PC-3 (cell line): ENCODE data around the gene ITLN1. TPM values are rescaled to one million over a fixed set of nuclear protein-coding genes. Genes with fewer than 3 reads are reported as not detected.
"Not testable (repeated sequence)": the region's sequence is repeated elsewhere in the genome, so short reads cannot be mapped to it uniquely, and the experiment has no call there.

Source experiments
- ATAC-seq: fragments of 200-7000 bp; cut with Tn5 transposase; 2 replicates; pipeline ENCODE4 v1.9.1; 2020; ENCODE audit warnings: mild to moderate bottlenecking, moderate library complexity
- Bru-seq: library from RNA; stranded (reverse); fragments of 400-500 nt; gene quantifications from one replicate; lab custom pipeline; 2021; lab: Mats Ljungman, UMichigan
- BruChase-seq, 2 experiments: library from RNA; stranded (reverse); fragments of 400-500 nt; gene quantifications; one replicate each; lab custom pipeline; 2021; lab: Mats Ljungman, UMichigan
- BruUV-seq: library from RNA; stranded (reverse); fragments of 400-500 nt; replicated peaks from 2 replicates; lab custom pipeline; 2021; lab: Mats Ljungman, UMichigan
- CTCF ChIA-PET: fragments of 300-600 bp; sonication (Branson Sonifier 250); formaldehyde crosslinking; loops from one replicate; lab custom pipeline; 2022; ENCODE audit warnings: antibody characterized with exemption; lab: Charles Lee
- POLR2A ChIA-PET: fragments of 300-600 bp; sonication (Branson Sonifier 250); formaldehyde crosslinking; loops from one replicate; lab custom pipeline; 2022; ENCODE audit warnings: antibody characterized with exemption; ENCODE audit not compliant: unreplicated experiment; lab: Charles Lee
- DNase-seq: peaks from one replicate; pipeline ENCODE4 v3.0.0-alpha.2; 2015
- H2AFZ ChIP-seq: fragments of 300-600 bp; sonication (generic); 2 replicates; pipeline ENCODE4 v1.6.0; 2016; ENCODE audit warnings: antibody characterized with exemption, low read length
- H3F3A ChIP-seq: fragments of 300-600 bp; sonication (generic); one replicate; pipeline ENCODE4 v1.6.0; 2017; ENCODE audit warnings: antibody characterized with exemption, low read length, control low read depth, mild to moderate bottlenecking; ENCODE audit not compliant: unreplicated experiment
- H3K27ac ChIP-seq: fragments of 300-600 bp; sonication (generic); 2 replicates; pipeline ENCODE4 v1.5.1; 2016; ENCODE audit warnings: mild to moderate bottlenecking, low read length
- H3K27me3 ChIP-seq: fragments of 300-600 bp; sonication (generic); 2 replicates; pipeline ENCODE4 v1.6.1; 2016; ENCODE audit warnings: low read length, mixed read lengths
- H3K36me3 ChIP-seq: fragments of 300-600 bp; sonication (generic); 2 replicates; pipeline ENCODE4 v1.6.1; 2016; ENCODE audit warnings: low read depth, mixed run types, low read length, mixed read lengths
- H3K4me1 ChIP-seq: fragments of 300-600 bp; sonication (generic); 2 replicates; pipeline ENCODE4 v1.5.1; 2016; ENCODE audit warnings: low read length; ENCODE audit not compliant: insufficient read depth
- H3K4me2 ChIP-seq: fragments of 300-600 bp; sonication (generic); 2 replicates; pipeline ENCODE4 v1.6.0; 2016; ENCODE audit warnings: low read length
- H3K4me3 ChIP-seq: fragments of 300-600 bp; sonication (generic); 2 replicates; pipeline ENCODE4 v1.5.1; 2016; ENCODE audit warnings: mild to moderate bottlenecking, low read length, mixed read lengths
- H3K79me2 ChIP-seq: fragments of 300-600 bp; sonication (generic); 2 replicates; pipeline ENCODE4 v1.6.1; 2017; ENCODE audit warnings: low read length, mixed read lengths
- H3K9ac ChIP-seq: fragments of 300-600 bp; sonication (generic); 2 replicates; pipeline ENCODE4 v1.6.0; 2016; ENCODE audit warnings: mild to moderate bottlenecking, low read length
- H3K9me2 ChIP-seq: fragments of 300-600 bp; sonication (generic); replicated peaks from 2 replicates; pipeline ENCODE4 v1.6.1; 2016; ENCODE audit warnings: mixed run types, low read length, mixed read lengths
- H3K9me3 ChIP-seq: fragments of 300-600 bp; sonication (generic); 2 replicates; pipeline ENCODE4 v1.6.1; 2016; ENCODE audit warnings: low read length, mixed read lengths
- H4K20me1 ChIP-seq: fragments of 300-600 bp; sonication (generic); 2 replicates; pipeline ENCODE4 v1.6.1; 2016; ENCODE audit warnings: low read length, mixed read lengths
- EZH2 ChIP-seq: fragments of 300-600 bp; sonication (generic); IDR thresholded peaks from one replicate; pipeline ENCODE4 v1.6.1; 2017; ENCODE audit warnings: antibody characterized with exemption, mild to moderate bottlenecking, low read length; ENCODE audit not compliant: unreplicated experiment
- EZH2phosphoT487 ChIP-seq: fragments of 300-600 bp; sonication (generic); IDR thresholded peaks from 2 replicates; pipeline ENCODE4 v1.6.1; 2018; ENCODE audit warnings: mild to moderate bottlenecking, antibody characterized with exemption, low read length, borderline replicate concordance
- intact Hi-C: fragments of 100-400 bp; cut with micrococcal nuclease; formaldehyde crosslinking; loops from 2 replicates; pipeline ENCODE4 v1.9.0; 2023
- long read RNA-seq: library from polyadenylated mRNA; unstranded; transcript quantifications from one replicate; pipeline ENCODE4 v2.0.0, GENCODE V29; 2021; ENCODE audit not compliant: unreplicated experiment
- total RNA-seq: library from RNA; depleted of rRNA; stranded (reverse); fragments of >200 nt; gene quantifications from 2 replicates; pipeline ENCODE4 v1.2.3, GENCODE V29; 2014; rRNA removed
- TF ChIP-seq, protein P1 (sequence below): fragments of 300-600 bp; sonication (generic); conservative IDR thresholded peaks from 2 replicates; pipeline ENCODE4 v1.5.1; 2017; ENCODE audit warnings: antibody characterized with exemption, low read depth, mild to moderate bottlenecking, low read length

ITLN1 gene
- total RNA-seq (not detected in 2 replicates), Bru-seq, nascent RNA (not detected), BruChase-seq, experiment 1, labeled RNA remaining after a 6-hour chase (percentile 14 among the genes with signal in this experiment), BruChase-seq, experiment 2, labeled RNA remaining after a 2-hour chase (percentile 16 among the genes with signal in this experiment)
- long read RNA-seq = 0 reads

DNA sequence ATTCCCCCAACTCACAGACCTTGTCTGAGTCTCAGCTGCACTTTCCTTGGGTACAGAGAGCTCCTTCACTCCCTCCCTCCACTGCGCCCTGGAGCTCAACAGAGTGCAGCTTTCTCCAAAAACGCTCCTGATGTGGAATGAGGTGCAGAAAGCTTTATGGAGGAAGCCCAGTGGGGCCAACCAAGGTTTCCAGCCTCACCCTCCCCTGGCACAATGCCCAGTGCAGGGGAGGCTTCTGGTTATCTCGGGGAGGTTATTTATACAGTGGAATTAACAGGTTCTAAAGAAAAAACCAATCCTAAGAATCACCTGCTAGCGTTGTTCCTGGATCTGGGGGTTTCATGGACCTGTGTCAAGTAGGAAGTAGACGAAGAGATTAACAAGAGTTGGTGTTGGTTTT is at the start of gene ITLN1:
TSS of gene ITLN1 (minus strand) at position 139 of the 400 bp plus-strand sequence. CDS start 303 bp downstream, outside the sequence.
- no peaks in the 10 kb centered on the region for H3K79me2 ChIP-seq
- H3K4me2 ChIP-seq = no peak within 1 kb of the TSS
- TF ChIP-seq, protein P1, sequence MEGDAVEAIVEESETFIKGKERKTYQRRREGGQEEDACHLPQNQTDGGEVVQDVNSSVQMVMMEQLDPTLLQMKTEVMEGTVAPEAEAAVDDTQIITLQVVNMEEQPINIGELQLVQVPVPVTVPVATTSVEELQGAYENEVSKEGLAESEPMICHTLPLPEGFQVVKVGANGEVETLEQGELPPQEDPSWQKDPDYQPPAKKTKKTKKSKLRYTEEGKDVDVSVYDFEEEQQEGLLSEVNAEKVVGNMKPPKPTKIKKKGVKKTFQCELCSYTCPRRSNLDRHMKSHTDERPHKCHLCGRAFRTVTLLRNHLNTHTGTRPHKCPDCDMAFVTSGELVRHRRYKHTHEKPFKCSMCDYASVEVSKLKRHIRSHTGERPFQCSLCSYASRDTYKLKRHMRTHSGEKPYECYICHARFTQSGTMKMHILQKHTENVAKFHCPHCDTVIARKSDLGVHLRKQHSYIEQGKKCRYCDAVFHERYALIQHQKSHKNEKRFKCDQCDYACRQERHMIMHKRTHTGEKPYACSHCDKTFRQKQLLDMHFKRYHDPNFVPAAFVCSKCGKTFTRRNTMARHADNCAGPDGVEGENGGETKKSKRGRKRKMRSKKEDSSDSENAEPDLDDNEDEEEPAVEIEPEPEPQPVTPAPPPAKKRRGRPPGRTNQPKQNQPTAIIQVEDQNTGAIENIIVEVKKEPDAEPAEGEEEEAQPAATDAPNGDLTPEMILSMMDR = no peak
- TF ChIP-seq EZH2 = no peak
- TF ChIP-seq EZH2phosphoT487 = no peak
- H3K27ac ChIP-seq = no peak within 1 kb of the TSS
- H3K4me1 ChIP-seq = no peaks in the 10 kb centered on the region
- DNase-seq (no peak), ATAC-seq (no peak)
- H3K9ac ChIP-seq = no peak within 1 kb of the TSS
- no peaks in the 10 kb centered on the region for H3K9me3 ChIP-seq
- H2AFZ ChIP-seq = no peak within 1 kb of the TSS
- H3K9me2 ChIP-seq = no peaks in the 10 kb centered on the region; the same call in 1 of the 2 replicates
- H3F3A ChIP-seq = no peaks in the 10 kb centered on the region
- H3K36me3 ChIP-seq = no peaks in the 10 kb centered on the region
- POLR2A ChIA-PET = no interaction called here
- no peak within 1 kb of the TSS for H3K4me3 ChIP-seq
- H3K27me3 ChIP-seq = no peaks in the 10 kb centered on the region
- intact Hi-C loops = no loop called here
- CTCF ChIA-PET = no interaction called here
- no peaks in the 10 kb centered on the region for H4K20me1 ChIP-seq
- BruUV-seq = no TSS peak

DNA sequence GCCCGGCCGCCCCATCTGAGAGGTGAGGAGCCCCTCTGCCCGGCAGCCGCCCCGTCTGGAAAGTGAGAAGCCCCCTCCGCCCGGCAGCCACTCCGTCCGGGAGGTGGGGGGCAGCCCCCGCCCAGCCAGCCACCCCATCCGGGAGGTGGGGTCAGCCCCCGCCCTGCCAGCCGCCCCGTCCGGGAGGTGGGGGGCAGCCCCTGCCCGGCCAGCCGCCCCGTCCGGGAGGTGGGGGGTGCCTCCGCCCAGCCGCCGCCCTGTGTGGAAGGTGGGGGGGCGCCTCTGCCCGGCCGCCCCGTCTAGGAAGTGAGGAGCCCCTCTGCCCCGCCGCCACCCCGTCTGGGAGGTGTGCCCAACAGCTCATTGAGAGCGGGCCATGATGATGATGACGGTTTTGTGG is 48.3 kb upstream of the ITLN1 start:
- H3K79me2 ChIP-seq, H3K4me3 ChIP-seq, intact Hi-C loops, BruUV-seq, POLR2A ChIA-PET, H3K4me2 ChIP-seq, H3K27me3 ChIP-seq, H3K9me3 ChIP-seq, H4K20me1 ChIP-seq, H3K27ac ChIP-seq, DNase-seq, H3K9ac ChIP-seq, H3F3A ChIP-seq, H2AFZ ChIP-seq, ATAC-seq, H3K36me3 ChIP-seq, H3K9me2 ChIP-seq, H3K4me1 ChIP-seq: not testable (repeated sequence)
- CTCF ChIA-PET = interaction anchor here (0.6 kb wide), 1 partner anchor 26 kb away, joined by 4 read pairs; no protein-coding TSS in a partner anchor

DNA sequence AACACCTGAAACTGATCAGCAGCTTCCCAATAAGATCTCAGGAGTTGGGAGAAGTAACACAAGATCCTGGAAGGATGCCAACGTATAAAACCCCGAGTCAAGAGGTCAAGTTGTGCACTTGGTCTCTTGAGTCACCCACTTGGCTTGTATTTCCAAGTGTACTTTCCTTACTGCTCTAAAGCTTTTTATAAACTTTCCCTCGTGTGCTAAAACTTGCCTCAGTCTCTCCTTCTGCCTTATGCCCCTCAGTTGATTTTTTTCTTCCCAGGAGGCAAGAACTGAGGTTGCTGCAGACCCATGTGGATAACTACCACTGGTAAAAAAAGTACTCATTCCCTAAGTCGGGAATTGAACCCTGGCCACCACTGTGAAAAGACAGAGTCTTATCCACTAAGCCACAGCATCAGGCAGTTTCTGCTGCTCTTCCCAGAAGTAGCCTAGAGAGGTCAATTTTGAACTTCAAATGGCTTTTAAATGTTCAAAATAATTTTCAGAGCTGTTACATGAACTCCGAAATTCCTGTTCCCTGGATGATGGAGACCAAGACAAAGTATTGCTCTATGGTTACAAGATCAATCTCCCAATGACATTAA is 40.8 kb upstream of the ITLN1 start:
- no peak for TF ChIP-seq EZH2
- no peak for TF ChIP-seq EZH2phosphoT487
- TF ChIP-seq, protein P1 = no peak
- H3F3A ChIP-seq = no peaks in the 10 kb centered on the region
- no peaks in the 10 kb centered on the region for H4K20me1 ChIP-seq
- no peaks in the 10 kb centered on the region for H3K4me1 ChIP-seq
- no TSS peak for BruUV-seq
- no peak overlapping the region for H2AFZ ChIP-seq
- H3K9me2 ChIP-seq = no peaks in the 10 kb centered on the region
- POLR2A ChIA-PET = no interaction called here
- H3K9me3 ChIP-seq = no peaks in the 10 kb centered on the region
- H3K36me3 ChIP-seq = no peaks in the 10 kb centered on the region
- no peak overlapping the region for H3K4me3 ChIP-seq
- H3K27ac ChIP-seq = no peak overlapping the region
- intact Hi-C loops = no loop called here
- ATAC-seq (no peak), DNase-seq (peak; percentile 57)
- H3K9ac ChIP-seq = no peak overlapping the region
- no peaks in the 10 kb centered on the region for H3K27me3 ChIP-seq
- CTCF ChIA-PET = interaction anchor here (0.6 kb wide), 1 partner anchor 149 kb away, joined by 3 read pairs; no protein-coding TSS in a partner anchor
- H3K79me2 ChIP-seq = no peaks in the 10 kb centered on the region
- H3K4me2 ChIP-seq = no peak overlapping the region
